CD4-positive, alpha-beta T cell (primary cell): Measurements from ENCODE around the gene FXYD6. TPM values are rescaled to one million over a fixed set of nuclear protein-coding genes. Genes with fewer than 3 reads are reported as not detected.
"Not testable (repeated sequence)": the region's sequence is repeated elsewhere in the genome, so short reads cannot be mapped to it uniquely, and the experiment has no call there.

Experiments
- ATAC-seq: fragments of 200-7000 bp; cut with Tn5 transposase; one replicate; pipeline ENCODE4 v1.10.0; 2022; ENCODE audit warnings: mild to moderate bottlenecking; ENCODE audit not compliant: poor library complexity
- CTCF ChIA-PET: fragments of 350-600 bp; sonication (Branson Sonifier 250); formaldehyde crosslinking; loops from one replicate; lab custom pipeline; 2021; ENCODE audit warnings: antibody characterized with exemption, inconsistent platforms; lab: Charles Lee
- POLR2A ChIA-PET: fragments of 350-600 bp; sonication (Branson Sonifier 250); formaldehyde crosslinking; loops from one replicate; lab custom pipeline; 2021; ENCODE audit warnings: antibody characterized with exemption, inconsistent platforms; lab: Charles Lee
- DNase-seq, 14 experiments: peaks; one replicate each; pipeline ENCODE4 v3.0.0-alpha.2; 2013 to 2020; ENCODE audit warnings: mixed read lengths in 2 of 14
- H3K27ac ChIP-seq, 2 donors: one replicate each; pipeline versions ENCODE4 v1.5.1 to v1.7.0; 2013; ENCODE audit warnings: low read length in 2 of 2, low read depth in 1 of 2, mild to moderate bottlenecking in 1 of 2
- H3K27me3 ChIP-seq, 2 experiments: 1 replicate in 1 of 2; 2 replicates in 1 of 2; pipeline versions ENCODE4 v1.6.1 to v1.7.0; 2013; ENCODE audit warnings: low read length in 2 of 2, control low read depth in 1 of 2, mild to moderate bottlenecking in 1 of 2, moderate library complexity in 1 of 2; ENCODE audit not compliant: insufficient read depth in 2 of 2, control insufficient read depth in 1 of 2
- H3K36me3 ChIP-seq: one replicate; pipeline ENCODE4 v1.6.1; 2013; ENCODE audit warnings: low read length, control low read depth; ENCODE audit not compliant: insufficient read depth
- H3K4me1 ChIP-seq: one replicate; pipeline ENCODE4 v1.6.1; 2013; ENCODE audit warnings: low read length, control low read depth; ENCODE audit not compliant: insufficient read depth
- H3K4me3 ChIP-seq: one replicate; pipeline ENCODE4 v1.5.1; 2013; ENCODE audit warnings: mild to moderate bottlenecking, low read length, moderate library complexity
- H3K9me3 ChIP-seq, 2 experiments: 1 replicate in 1 of 2; 2 replicates in 1 of 2; pipeline versions ENCODE4 v1.6.1 to v1.7.0; 2013; ENCODE audit warnings: low read length in 2 of 2, mild to moderate bottlenecking in 2 of 2, control low read depth in 1 of 2, moderate library complexity in 1 of 2; ENCODE audit not compliant: control insufficient read depth in 1 of 2, insufficient read depth in 1 of 2
- H3K27ac Mint-ChIP-seq: one replicate; pipeline ENCODE4 v1.8.0; 2020; ENCODE audit warnings: mixed read lengths
- H3K27me3 Mint-ChIP-seq: one replicate; pipeline ENCODE4 v1.8.0; 2021; ENCODE audit warnings: mixed read lengths
- H3K36me3 Mint-ChIP-seq: one replicate; pipeline ENCODE4 v1.8.0; 2021; ENCODE audit warnings: low read depth, mixed read lengths
- H3K4me1 Mint-ChIP-seq: one replicate; pipeline ENCODE4 v1.8.0; 2021; ENCODE audit warnings: low read depth, mixed read lengths
- H3K4me3 Mint-ChIP-seq: one replicate; pipeline ENCODE4 v1.8.0; 2020; ENCODE audit warnings: mild to moderate bottlenecking, mixed read lengths
- H3K9me3 Mint-ChIP-seq: one replicate; pipeline ENCODE4 v1.8.0; 2020; ENCODE audit warnings: mixed read lengths
- CTCF ChIP-seq: fragments of 200-600 bp; IDR thresholded peaks from one replicate; pipeline ENCODE4 v1.8.0; 2022; ENCODE audit warnings: antibody characterized with exemption, mild to moderate bottlenecking
- intact Hi-C, 2 experiments: fragments of 100-400 bp; cut with DNase I in 1 of 2; cut with micrococcal nuclease in 1 of 2; formaldehyde crosslinking; loops; one replicate each; pipeline versions ENCODE4 v1.15.1 to v1.9.0; 2023 to 2025; cut with DNase I, micrococcal nuclease
- polyA plus RNA-seq, 2 donors: library from polyadenylated mRNA; unstranded; fragments of 120-200 nt; gene quantifications; one replicate each; pipeline ENCODE4 v1.2.1, GENCODE V29; 2013
- total RNA-seq, 174 experiments: library from RNA in 2 of 174; stranded (reverse) in 2 of 174; gene quantifications; one replicate each; pipeline ENCODE4 v1.2.3 and lab custom pipeline; 2021 to 2026

Gene FXYD6
- not detected for total RNA-seq
- 2.1 TPM for polyA plus RNA-seq (2013, experiment 1 of 2)
- polyA plus RNA-seq (2013, experiment 2 of 2): 5.5 TPM
- 0 to 1.0 (median 0) reads per million in 172 experiments for total RNA-seq (lab: John Stamatoyannopoulos, UW)

GRCh38 chr11:117876341-117877119 lies at the start of gene FXYD6:
Gene FXYD6 (minus strand): TSS chr11:117876658. CDS start chr11:117842776, 33,882 bp downstream.
- Histone ChIP-seq H3K4me1 (peaks cover 38% of the 10 kb centered on the region), H3K4me3 (peak within 1 kb of the TSS; percentile 49), H3K9me3 (no peaks in the 10 kb centered on the region), H3K27me3 (peaks cover 50 to 51% of the 10 kb centered on the region in 2 experiments), H3K27ac (no peak within 1 kb of the TSS), H3K36me3 (no peaks in the 10 kb centered on the region)
- Mint-ChIP-seq H3K9me3 (no peaks in the 10 kb centered on the region), H3K27me3 (peaks cover 85% of the 10 kb centered on the region), H3K27ac (no peak within 1 kb of the TSS), H3K4me1 (peaks cover 39% of the 10 kb centered on the region), H3K36me3 (no peaks in the 10 kb centered on the region), H3K4me3 (peak within 1 kb of the TSS; percentile 70)
- CTCF ChIA-PET: interaction anchor here (1.1 to 1.2 kb wide), 3 partner anchors 32 to 70 kb away, joined by 3 read pairs; no protein-coding TSS in a partner anchor
- ATAC-seq: peak; percentile 31
- no peak for TF ChIP-seq CTCF
- POLR2A ChIA-PET: interaction anchor here (0.6 to 1.5 kb wide), 2 partner anchors 12 to 695 kb away, joined by 4 to 6 read pairs; no protein-coding TSS in a partner anchor
- intact Hi-C loops: no loop called here
- peak in 3 of 14 experiments; percentile 13 to 19 (median 15) for DNase-seq

GRCh38 chr11:117926166-117926565 lies 49.7 kb upstream of the FXYD6 start:
- ATAC-seq, H3K27me3 Mint-ChIP-seq, H3K4me3 ChIP-seq, H3K9me3 Mint-ChIP-seq, H3K9me3 ChIP-seq, CTCF ChIA-PET, POLR2A ChIA-PET, intact Hi-C loops, H3K27me3 ChIP-seq, H3K36me3 Mint-ChIP-seq, H3K4me3 Mint-ChIP-seq, DNase-seq, H3K27ac Mint-ChIP-seq, H3K27ac ChIP-seq, H3K36me3 ChIP-seq: not testable (repeated sequence)
- peaks cover 33% of the 10 kb centered on the region for H3K4me1 Mint-ChIP-seq
- H3K4me1 ChIP-seq: peaks cover 21% of the 10 kb centered on the region

- Histone ChIP-seq H3K36me3 (no peaks in the 10 kb centered on the region), H3K27ac (no peak overlapping the region), H3K4me1 (peaks cover 13% of the 10 kb centered on the region), H3K4me3 (no peak overlapping the region), H3K9me3 (no peaks in the 10 kb centered on the region), H3K27me3 (no peaks in the 10 kb centered on the region)
- DNase-seq: no peak
- Mint-ChIP-seq H3K36me3 (no peaks in the 10 kb centered on the region), H3K27ac (no peak overlapping the region), H3K9me3 (no peaks in the 10 kb centered on the region), H3K4me1 (peaks cover 25% of the 10 kb centered on the region), H3K4me3 (no peak overlapping the region), H3K27me3 (no peaks in the 10 kb centered on the region)
- intact Hi-C loops: no loop called here
- ATAC-seq: no peak
- ChIA-PET CTCF (no interaction called here), POLR2A (no interaction called here)
- no peak for TF ChIP-seq CTCF
Observed at GRCh38 chr11:117925198-117925925, 48.9 kb upstream of the FXYD6 start.
